Measurements from ENCODE around the gene STXBP5L. TPM values are rescaled to one million over a fixed set of nuclear protein-coding genes. Genes with fewer than 3 reads are reported as not detected.
"Not testable (repeated sequence)": the region's sequence is repeated elsewhere in the genome, so short reads cannot be mapped to it uniquely, and the experiment has no call there.

The STXBP5L gene
- total and polyA plus RNA-seq, 2 experiments from 2014 or later, result 0.02 to 0.24 TPM

DNA sequence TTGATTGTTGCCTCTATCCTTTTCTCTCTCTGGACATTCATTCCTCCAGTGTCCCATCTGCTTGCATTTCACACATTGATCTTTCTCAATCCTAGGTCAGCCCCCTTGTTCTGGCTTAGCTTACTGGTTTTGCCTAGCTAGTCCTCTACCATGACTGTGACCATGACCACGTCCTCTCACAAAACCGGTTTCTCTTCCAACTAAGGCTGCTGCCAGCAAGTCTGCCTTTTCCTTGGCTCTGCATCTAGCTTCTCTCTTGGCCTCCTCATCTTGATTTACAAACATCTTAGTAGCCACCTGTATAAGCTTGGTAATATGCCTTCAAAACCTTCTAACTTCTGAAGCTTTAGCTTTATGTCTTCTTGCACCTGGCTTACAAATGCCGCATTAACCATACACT, 167.2 kb downstream of the STXBP5L start:
- Histone ChIP-seq H3K27ac (no peak overlapping the region), H3K4me3 (no peak overlapping the region), H3K27me3 (no peaks in the 10 kb centered on the region)

DNA sequence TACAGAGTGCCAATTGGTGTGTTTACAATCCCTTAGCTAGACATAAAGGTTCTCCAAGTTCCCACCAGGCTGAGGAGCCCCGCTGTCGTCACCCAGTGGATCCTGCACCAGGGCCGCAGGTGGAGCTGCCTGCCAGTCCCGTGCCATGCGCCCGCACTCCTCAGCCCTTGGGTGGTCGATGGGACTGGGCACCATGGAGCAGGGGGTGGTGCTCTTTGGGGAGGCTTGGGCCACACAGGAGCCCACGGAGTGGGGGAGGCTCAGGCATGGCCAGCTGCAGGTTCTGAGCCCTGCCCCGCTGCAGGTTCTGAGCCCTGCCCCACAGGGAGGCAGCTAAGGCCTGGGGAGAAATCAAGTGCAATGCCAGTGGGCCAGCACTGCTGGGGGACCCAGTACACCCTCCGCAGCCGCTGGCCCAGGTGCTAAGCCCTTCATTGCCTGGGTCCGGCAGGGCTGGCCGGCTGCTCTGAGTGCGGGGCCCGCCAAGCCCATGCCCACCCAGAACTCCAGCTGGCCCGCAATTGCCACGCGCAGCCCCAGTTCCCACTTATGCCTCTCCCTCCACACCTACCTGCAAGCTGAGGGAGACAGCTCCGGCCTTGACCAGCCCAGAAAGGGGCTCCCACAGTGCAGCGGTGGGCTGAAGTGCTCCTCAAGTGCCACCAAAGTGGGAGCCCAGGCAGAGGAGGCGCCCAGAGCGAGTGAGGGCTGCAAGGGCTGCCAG, 170.5 kb downstream of the STXBP5L start:
- not testable (repeated sequence) for H3K36me3 ChIP-seq; H3K4me3 ChIP-seq; H3K27me3 ChIP-seq; H3K9me3 ChIP-seq (ENCODE audit: low read depth); DNase-seq (ENCODE audit: low read depth in 1 of 2, low spot score in 1 of 2); H3K4me1 ChIP-seq (ENCODE audit: low read depth); H3K27ac ChIP-seq

More for the DNA sequence above, 167.2 kb downstream of the STXBP5L start:
- no peaks in the 10 kb centered on the region for H3K4me1 ChIP-seq (ENCODE audit: low read depth)
- H3K9me3 ChIP-seq (ENCODE audit: low read depth), result no peaks in the 10 kb centered on the region
- TF ChIP-seq, protein P1, sequence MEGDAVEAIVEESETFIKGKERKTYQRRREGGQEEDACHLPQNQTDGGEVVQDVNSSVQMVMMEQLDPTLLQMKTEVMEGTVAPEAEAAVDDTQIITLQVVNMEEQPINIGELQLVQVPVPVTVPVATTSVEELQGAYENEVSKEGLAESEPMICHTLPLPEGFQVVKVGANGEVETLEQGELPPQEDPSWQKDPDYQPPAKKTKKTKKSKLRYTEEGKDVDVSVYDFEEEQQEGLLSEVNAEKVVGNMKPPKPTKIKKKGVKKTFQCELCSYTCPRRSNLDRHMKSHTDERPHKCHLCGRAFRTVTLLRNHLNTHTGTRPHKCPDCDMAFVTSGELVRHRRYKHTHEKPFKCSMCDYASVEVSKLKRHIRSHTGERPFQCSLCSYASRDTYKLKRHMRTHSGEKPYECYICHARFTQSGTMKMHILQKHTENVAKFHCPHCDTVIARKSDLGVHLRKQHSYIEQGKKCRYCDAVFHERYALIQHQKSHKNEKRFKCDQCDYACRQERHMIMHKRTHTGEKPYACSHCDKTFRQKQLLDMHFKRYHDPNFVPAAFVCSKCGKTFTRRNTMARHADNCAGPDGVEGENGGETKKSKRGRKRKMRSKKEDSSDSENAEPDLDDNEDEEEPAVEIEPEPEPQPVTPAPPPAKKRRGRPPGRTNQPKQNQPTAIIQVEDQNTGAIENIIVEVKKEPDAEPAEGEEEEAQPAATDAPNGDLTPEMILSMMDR (IDR thresholded peaks at IDR 0.05; ENCODE audit: low read depth, low read length), result no peak
- no peaks in the 10 kb centered on the region for H3K36me3 ChIP-seq
- no peak for DNase-seq (ENCODE audit: low read depth in 1 of 2, low spot score in 1 of 2)

DNA sequence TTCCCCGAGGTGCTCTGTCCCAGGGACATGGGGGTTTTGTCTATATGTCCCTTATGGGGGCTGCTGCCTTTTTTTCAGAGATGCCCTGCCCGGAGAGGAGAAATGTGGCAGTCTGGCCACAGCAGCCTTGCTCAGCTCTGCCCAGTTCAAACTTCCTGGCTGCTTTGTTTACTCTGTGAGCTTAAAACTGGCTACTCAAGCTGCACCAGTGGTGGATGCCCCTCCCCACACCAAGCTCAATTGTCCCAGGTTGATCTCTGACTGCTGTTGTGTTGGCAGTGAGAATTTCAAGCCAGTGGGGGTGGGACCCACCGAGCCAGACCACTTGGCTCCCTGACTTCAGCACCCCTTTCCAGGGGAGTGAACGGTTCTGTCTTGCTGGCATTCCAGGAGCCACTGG, 188.9 kb downstream of the STXBP5L start:
- Histone ChIP-seq H3K4me3 (no peak overlapping the region), H3K9me3 (ENCODE audit: low read depth) (no peaks in the 10 kb centered on the region), H3K36me3 (no peaks in the 10 kb centered on the region), H3K27ac (no peak overlapping the region), H3K27me3 (no peaks in the 10 kb centered on the region), H3K4me1 (ENCODE audit: low read depth) (no peaks in the 10 kb centered on the region)
- DNase-seq (ENCODE audit: low read depth in 1 of 2, low spot score in 1 of 2), result no peak
- TF ChIP-seq, protein P1 (IDR thresholded peaks at IDR 0.05; ENCODE audit: low read depth, low read length), result no peak

DNA sequence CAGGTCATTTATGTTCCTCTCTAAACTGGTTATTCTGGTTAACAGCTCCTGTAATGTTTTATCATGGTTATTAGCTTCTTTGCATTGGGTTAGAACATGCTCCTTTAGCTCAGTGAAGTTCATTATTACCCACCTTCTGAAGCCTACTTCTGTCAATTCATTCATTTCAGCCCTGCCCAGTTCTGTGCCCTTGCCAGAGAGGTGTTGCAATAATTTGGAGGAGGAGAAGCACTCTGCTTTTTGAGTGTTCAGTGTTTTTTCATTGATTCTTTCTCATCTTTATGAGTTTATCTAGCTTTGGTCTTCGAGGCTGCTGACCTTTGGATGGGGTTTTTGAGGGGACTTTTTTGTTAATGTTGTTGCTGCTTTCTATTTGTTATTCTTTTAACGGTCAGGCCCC, 203.1 kb downstream of the STXBP5L start:
- not testable (repeated sequence) for DNase-seq (ENCODE audit: low read depth in 1 of 2, low spot score in 1 of 2); H3K4me1 ChIP-seq (ENCODE audit: low read depth); H3K9me3 ChIP-seq (ENCODE audit: low read depth); H3K4me3 ChIP-seq; H3K27me3 ChIP-seq; H3K27ac ChIP-seq; H3K36me3 ChIP-seq

DNA sequence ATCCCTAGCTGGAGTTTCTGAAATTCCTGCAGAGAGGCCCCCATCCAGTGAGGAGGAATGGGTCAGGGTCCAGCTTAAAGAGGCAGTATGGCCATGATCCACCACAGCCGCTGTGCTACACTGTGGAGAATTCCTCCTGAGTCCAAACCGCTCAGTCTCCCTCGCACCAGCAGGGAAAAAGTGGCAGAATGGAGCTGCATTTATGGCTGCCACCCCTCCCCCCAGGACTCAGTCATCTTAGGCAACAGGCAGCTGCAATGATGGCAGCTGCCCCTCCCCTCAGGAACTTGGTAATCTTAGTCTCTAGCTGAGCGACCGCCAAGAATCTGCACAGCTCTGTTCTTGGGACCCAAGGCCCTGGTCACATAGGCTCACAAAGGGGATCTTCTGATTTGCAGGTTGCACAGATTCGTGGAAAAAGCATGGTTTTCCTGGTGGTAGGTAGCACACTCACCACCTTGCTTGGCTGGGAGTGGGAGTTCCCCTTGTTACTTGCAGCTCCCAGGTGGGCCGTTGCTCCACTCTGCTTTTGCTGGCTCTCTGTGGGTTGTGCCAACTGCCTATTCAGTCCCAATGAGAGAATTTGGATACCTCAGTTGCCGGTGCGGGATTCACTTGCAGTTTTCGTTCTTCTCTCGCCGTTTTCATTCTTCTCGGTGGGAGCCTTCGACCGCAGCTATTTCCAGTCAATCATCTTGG, 204.1 kb downstream of the STXBP5L start:
- Histone ChIP-seq H3K36me3 (no peaks in the 10 kb centered on the region), H3K9me3 (ENCODE audit: low read depth) (no peaks in the 10 kb centered on the region), H3K27me3 (no peaks in the 10 kb centered on the region), H3K4me3 (no peak overlapping the region), H3K4me1 (ENCODE audit: low read depth) (no peaks in the 10 kb centered on the region), H3K27ac (no peak overlapping the region)
- TF ChIP-seq, protein P1 (IDR thresholded peaks at IDR 0.05; ENCODE audit: low read depth, low read length), result no peak
- no peak for DNase-seq (ENCODE audit: low read depth in 1 of 2, low spot score in 1 of 2)

DNA sequence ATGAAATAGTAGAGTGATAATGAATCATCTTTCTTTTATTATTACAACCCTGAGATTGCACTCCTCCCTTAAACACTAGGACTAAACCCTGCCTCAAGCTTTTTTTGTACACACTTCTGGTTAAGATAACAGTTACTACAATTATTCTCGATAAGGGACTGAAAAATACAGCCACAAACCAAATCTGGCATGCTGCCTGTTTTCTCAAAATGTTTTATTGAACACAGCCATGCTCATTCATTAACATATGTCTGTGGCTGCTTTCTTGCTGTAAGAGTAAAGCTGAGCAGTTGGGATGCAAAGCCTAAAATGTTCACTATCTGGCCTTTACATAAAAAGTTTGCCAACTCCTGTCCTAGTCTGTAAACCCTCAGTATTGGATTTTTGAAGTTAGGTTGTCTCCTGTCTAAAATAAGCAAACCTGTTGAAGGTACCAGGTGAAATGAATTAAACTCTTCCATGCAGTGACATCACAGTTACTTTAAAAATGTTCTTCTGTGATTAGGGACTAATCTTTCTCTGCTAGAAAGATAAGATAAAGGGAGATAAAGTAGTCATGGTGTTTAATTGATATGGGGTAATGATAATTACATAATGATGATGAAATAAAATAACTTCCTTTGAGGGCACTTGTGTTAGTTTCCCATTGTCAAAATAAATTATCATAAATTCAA, 218.2 kb downstream of the STXBP5L start:
- DNase-seq (ENCODE audit: low read depth in 1 of 2, low spot score in 1 of 2), result peak in 1 of 2 donors; percentile 0

More for the DNA sequence above, 218.2 kb downstream of the STXBP5L start:
- no peaks in the 10 kb centered on the region for H3K9me3 ChIP-seq (ENCODE audit: low read depth)
- no peaks in the 10 kb centered on the region for H3K36me3 ChIP-seq
- no peak overlapping the region for H3K27ac ChIP-seq
- H3K27me3 ChIP-seq, result no peaks in the 10 kb centered on the region
- H3K4me1 ChIP-seq (ENCODE audit: low read depth), result no peaks in the 10 kb centered on the region
- no peak overlapping the region for H3K4me3 ChIP-seq
- TF ChIP-seq, protein P1 (IDR thresholded peaks at IDR 0.05; ENCODE audit: low read depth, low read length), result no peak
